CD4-positive, alpha-beta T cell (primary cell): Measurements from ENCODE around the gene NNMT. TPM values are rescaled to one million over a fixed set of nuclear protein-coding genes. Genes with fewer than 3 reads are reported as not detected.

ENCODE experiments used
- ATAC-seq: fragments of 200-7000 bp; cut with Tn5 transposase; one replicate; pipeline ENCODE4 v1.10.0; 2022; ENCODE audit warnings: mild to moderate bottlenecking; ENCODE audit not compliant: poor library complexity
- CTCF ChIA-PET: fragments of 350-600 bp; sonication (Branson Sonifier 250); formaldehyde crosslinking; loops from one replicate; lab custom pipeline; 2021; ENCODE audit warnings: antibody characterized with exemption, inconsistent platforms; lab: Charles Lee
- POLR2A ChIA-PET: fragments of 350-600 bp; sonication (Branson Sonifier 250); formaldehyde crosslinking; loops from one replicate; lab custom pipeline; 2021; ENCODE audit warnings: antibody characterized with exemption, inconsistent platforms; lab: Charles Lee
- DNase-seq, 14 experiments: peaks; one replicate each; pipeline ENCODE4 v3.0.0-alpha.2; 2013 to 2020; ENCODE audit warnings: mixed read lengths in 2 of 14
- H3K27ac ChIP-seq, 2 donors: one replicate each; pipeline versions ENCODE4 v1.5.1 to v1.7.0; 2013; ENCODE audit warnings: low read length in 2 of 2, low read depth in 1 of 2, mild to moderate bottlenecking in 1 of 2
- H3K27me3 ChIP-seq, 2 experiments: 1 replicate in 1 of 2; 2 replicates in 1 of 2; pipeline versions ENCODE4 v1.6.1 to v1.7.0; 2013; ENCODE audit warnings: low read length in 2 of 2, control low read depth in 1 of 2, mild to moderate bottlenecking in 1 of 2, moderate library complexity in 1 of 2; ENCODE audit not compliant: insufficient read depth in 2 of 2, control insufficient read depth in 1 of 2
- H3K36me3 ChIP-seq: one replicate; pipeline ENCODE4 v1.6.1; 2013; ENCODE audit warnings: low read length, control low read depth; ENCODE audit not compliant: insufficient read depth
- H3K4me1 ChIP-seq: one replicate; pipeline ENCODE4 v1.6.1; 2013; ENCODE audit warnings: low read length, control low read depth; ENCODE audit not compliant: insufficient read depth
- H3K4me3 ChIP-seq: one replicate; pipeline ENCODE4 v1.5.1; 2013; ENCODE audit warnings: mild to moderate bottlenecking, low read length, moderate library complexity
- H3K9me3 ChIP-seq, 2 experiments: 1 replicate in 1 of 2; 2 replicates in 1 of 2; pipeline versions ENCODE4 v1.6.1 to v1.7.0; 2013; ENCODE audit warnings: low read length in 2 of 2, mild to moderate bottlenecking in 2 of 2, control low read depth in 1 of 2, moderate library complexity in 1 of 2; ENCODE audit not compliant: control insufficient read depth in 1 of 2, insufficient read depth in 1 of 2
- H3K27ac Mint-ChIP-seq: one replicate; pipeline ENCODE4 v1.8.0; 2020; ENCODE audit warnings: mixed read lengths
- H3K27me3 Mint-ChIP-seq: one replicate; pipeline ENCODE4 v1.8.0; 2021; ENCODE audit warnings: mixed read lengths
- H3K36me3 Mint-ChIP-seq: one replicate; pipeline ENCODE4 v1.8.0; 2021; ENCODE audit warnings: low read depth, mixed read lengths
- H3K4me1 Mint-ChIP-seq: one replicate; pipeline ENCODE4 v1.8.0; 2021; ENCODE audit warnings: low read depth, mixed read lengths
- H3K4me3 Mint-ChIP-seq: one replicate; pipeline ENCODE4 v1.8.0; 2020; ENCODE audit warnings: mild to moderate bottlenecking, mixed read lengths
- H3K9me3 Mint-ChIP-seq: one replicate; pipeline ENCODE4 v1.8.0; 2020; ENCODE audit warnings: mixed read lengths
- intact Hi-C, 2 experiments: fragments of 100-400 bp; cut with DNase I in 1 of 2; cut with micrococcal nuclease in 1 of 2; formaldehyde crosslinking; loops; one replicate each; pipeline versions ENCODE4 v1.15.1 to v1.9.0; 2023 to 2025; cut with DNase I, micrococcal nuclease
- total RNA-seq, 174 experiments: library from RNA in 2 of 174; stranded (reverse) in 2 of 174; gene quantifications; one replicate each; pipeline ENCODE4 v1.2.3 and lab custom pipeline; 2021 to 2026
- TF ChIP-seq, protein P1 (sequence below): fragments of 200-600 bp; IDR thresholded peaks from one replicate; pipeline ENCODE4 v1.8.0; 2022; ENCODE audit warnings: antibody characterized with exemption, mild to moderate bottlenecking

Gene NNMT
- total RNA-seq, 2 experiments from 2014 or later, result not detected

DNA sequence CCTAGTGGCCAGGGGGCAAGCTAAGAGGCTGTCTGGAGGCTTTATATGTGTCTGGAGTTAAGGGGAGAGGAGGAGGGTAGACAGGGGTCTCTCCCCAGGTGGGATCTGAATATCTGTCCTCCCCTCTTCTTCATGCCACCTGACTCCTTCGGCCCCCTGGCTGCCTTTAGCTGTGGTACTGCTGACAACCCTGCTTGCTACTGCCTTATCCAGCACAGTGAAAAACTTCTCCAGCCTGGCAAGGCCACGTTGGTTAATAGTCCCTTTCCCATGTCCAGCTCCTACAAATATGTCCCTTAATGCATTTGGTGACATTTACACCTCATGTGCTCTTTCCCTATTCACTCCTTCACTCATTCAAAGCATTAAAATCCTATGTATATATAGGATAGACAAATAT, 42.4 kb upstream of the NNMT start:
- H3K27ac Mint-ChIP-seq, result no peak overlapping the region
- H3K4me3 Mint-ChIP-seq, result no peak overlapping the region
- CTCF ChIA-PET, result no interaction called here

DNA sequence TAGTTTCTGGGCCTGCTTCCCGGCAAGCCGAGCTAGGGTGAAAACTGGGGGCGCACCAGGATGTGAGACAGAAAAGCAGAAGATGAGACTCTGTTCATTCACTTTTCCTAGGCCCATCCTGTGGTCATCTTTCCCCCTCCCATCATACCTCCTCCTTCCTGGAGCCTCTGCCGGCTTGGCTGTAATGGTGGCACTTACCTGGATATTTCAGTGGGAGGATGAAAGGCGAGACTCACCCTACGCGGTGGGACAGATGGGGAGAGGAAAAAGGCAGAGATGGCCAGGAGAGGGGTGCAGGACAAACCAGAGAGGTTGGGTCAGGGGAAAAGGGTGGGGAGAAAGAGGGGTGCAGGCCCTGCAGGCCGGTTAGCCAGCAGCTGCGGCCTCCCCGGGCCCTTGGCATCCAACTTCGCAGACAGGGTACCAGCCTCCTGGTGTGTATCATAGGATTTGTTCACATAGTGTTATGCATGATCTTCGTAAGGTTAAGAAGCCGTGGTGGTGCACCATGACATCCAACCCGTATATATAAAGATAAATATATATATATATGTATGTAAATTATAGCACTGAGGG, 41.5 kb upstream of the NNMT start:
- POLR2A ChIA-PET, result interaction anchor here (0.9 kb wide), 1 partner anchor 94 kb away, joined by 3 read pairs; no protein-coding TSS in a partner anchor

More for the DNA sequence above, 42.4 kb upstream of the NNMT start:
- TF ChIP-seq, protein P1, sequence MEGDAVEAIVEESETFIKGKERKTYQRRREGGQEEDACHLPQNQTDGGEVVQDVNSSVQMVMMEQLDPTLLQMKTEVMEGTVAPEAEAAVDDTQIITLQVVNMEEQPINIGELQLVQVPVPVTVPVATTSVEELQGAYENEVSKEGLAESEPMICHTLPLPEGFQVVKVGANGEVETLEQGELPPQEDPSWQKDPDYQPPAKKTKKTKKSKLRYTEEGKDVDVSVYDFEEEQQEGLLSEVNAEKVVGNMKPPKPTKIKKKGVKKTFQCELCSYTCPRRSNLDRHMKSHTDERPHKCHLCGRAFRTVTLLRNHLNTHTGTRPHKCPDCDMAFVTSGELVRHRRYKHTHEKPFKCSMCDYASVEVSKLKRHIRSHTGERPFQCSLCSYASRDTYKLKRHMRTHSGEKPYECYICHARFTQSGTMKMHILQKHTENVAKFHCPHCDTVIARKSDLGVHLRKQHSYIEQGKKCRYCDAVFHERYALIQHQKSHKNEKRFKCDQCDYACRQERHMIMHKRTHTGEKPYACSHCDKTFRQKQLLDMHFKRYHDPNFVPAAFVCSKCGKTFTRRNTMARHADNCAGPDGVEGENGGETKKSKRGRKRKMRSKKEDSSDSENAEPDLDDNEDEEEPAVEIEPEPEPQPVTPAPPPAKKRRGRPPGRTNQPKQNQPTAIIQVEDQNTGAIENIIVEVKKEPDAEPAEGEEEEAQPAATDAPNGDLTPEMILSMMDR, result no peak
- POLR2A ChIA-PET, result interaction anchor here (0.9 kb wide), 1 partner anchor 94 kb away, joined by 3 read pairs; no protein-coding TSS in a partner anchor
- Mint-ChIP-seq H3K27me3 (no peaks in the 10 kb centered on the region), H3K4me1 (no peaks in the 10 kb centered on the region), H3K9me3 (no peaks in the 10 kb centered on the region), H3K36me3 (no peaks in the 10 kb centered on the region)
- Histone ChIP-seq H3K36me3 (no peaks in the 10 kb centered on the region), H3K4me1 (no peaks in the 10 kb centered on the region), H3K9me3 (no peaks in the 10 kb centered on the region), H3K4me3 (no peak overlapping the region), H3K27ac (no peak overlapping the region), H3K27me3 (no peaks in the 10 kb centered on the region)
- intact Hi-C loops, result loop anchor here in 1 of 2 experiments (5.0 kb wide), 1 partner anchor 46 kb away; no protein-coding TSS in a partner anchor
- ATAC-seq (no peak), DNase-seq (no peak)

DNA sequence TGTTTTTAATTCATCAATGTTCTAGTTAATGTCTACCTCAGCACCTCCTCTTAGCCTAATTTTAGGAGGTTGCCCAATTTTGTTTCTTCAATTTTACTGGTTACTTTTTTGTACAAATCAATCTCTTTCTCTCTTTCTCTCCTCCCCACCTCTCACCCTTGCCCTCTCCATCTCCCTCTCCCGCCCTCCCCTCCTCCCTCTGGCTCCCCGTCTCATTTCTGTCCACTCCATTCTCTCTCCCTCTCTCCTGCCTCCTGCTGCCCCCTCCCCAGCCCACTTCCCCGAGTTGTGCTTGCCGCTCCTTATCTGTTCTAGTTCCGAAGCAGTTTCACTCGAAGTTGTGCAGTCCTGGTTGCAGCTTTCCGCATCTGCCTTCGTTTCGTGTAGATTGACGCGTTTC, 40.9 kb upstream of the NNMT start:
- Mint-ChIP-seq H3K27ac (no peak overlapping the region), H3K36me3 (no peaks in the 10 kb centered on the region), H3K4me3 (no peak overlapping the region), H3K27me3 (no peaks in the 10 kb centered on the region), H3K4me1 (no peaks in the 10 kb centered on the region), H3K9me3 (no peaks in the 10 kb centered on the region)
- DNase-seq, result no peak
- Histone ChIP-seq H3K27ac (no peak overlapping the region), H3K9me3 (no peaks in the 10 kb centered on the region), H3K4me3 (no peak overlapping the region), H3K36me3 (no peaks in the 10 kb centered on the region), H3K4me1 (no peaks in the 10 kb centered on the region), H3K27me3 (no peaks in the 10 kb centered on the region)
- ChIA-PET CTCF (no interaction called here), POLR2A (no interaction called here)
- TF ChIP-seq, protein P1, result no peak
- intact Hi-C loops, result no loop called here
- ATAC-seq, result no peak

More for the DNA sequence above, 41.5 kb upstream of the NNMT start:
- H3K27me3 Mint-ChIP-seq, result no peaks in the 10 kb centered on the region
- H3K36me3 Mint-ChIP-seq, result no peaks in the 10 kb centered on the region
- Histone ChIP-seq H3K4me3 (no peak overlapping the region), H3K4me1 (no peaks in the 10 kb centered on the region), H3K36me3 (no peaks in the 10 kb centered on the region), H3K27me3 (no peaks in the 10 kb centered on the region), H3K9me3 (no peaks in the 10 kb centered on the region), H3K27ac (no peak overlapping the region)
- no peak overlapping the region for H3K27ac Mint-ChIP-seq
- H3K4me1 Mint-ChIP-seq, result no peaks in the 10 kb centered on the region
- TF ChIP-seq, protein P1, result no peak
- H3K4me3 Mint-ChIP-seq, result no peak overlapping the region
- intact Hi-C loops, result loop anchor here in 1 of 2 experiments (5.0 kb wide), 1 partner anchor 47 kb away; no protein-coding TSS in a partner anchor
- ATAC-seq, result no peak
- CTCF ChIA-PET, result no interaction called here
- DNase-seq, result no peak
- H3K9me3 Mint-ChIP-seq, result no peaks in the 10 kb centered on the region
